Sigmoid colon (tissue), 4 donors: Measurements from ENCODE around the gene RCAN1.

Source experiments
- EP300 ChIP-seq, 4 donors: sonication (generic); formaldehyde crosslinking; IDR thresholded peaks; one replicate each; pipeline ENCODE4 v1.6.1; 2017; ENCODE audit warnings: antibody characterized with exemption in 4 of 4
- POLR2A ChIP-seq, 2 donors: fragments of 450-650 bp; IDR thresholded peaks; one replicate each; pipeline ENCODE4 v1.6.1; 2016; ENCODE audit warnings: antibody characterized with exemption in 2 of 2, mild to moderate bottlenecking in 2 of 2, moderate library complexity in 2 of 2
- POLR2AphosphoS5 ChIP-seq, 4 donors: sonication (generic); formaldehyde crosslinking; IDR thresholded peaks; one replicate each; pipeline ENCODE4 v1.6.1; 2017; ENCODE audit warnings: antibody characterized with exemption in 4 of 4
- TF ChIP-seq, protein P1 (sequence below), 4 experiments: fragments of 450-650 bp in 3 of 4; fragments of 200-600 bp in 1 of 4; IDR thresholded peaks; one replicate each; pipeline ENCODE4 v1.5.1; 2016 to 2019; ENCODE audit warnings: antibody characterized with exemption in 4 of 4, mild to moderate bottlenecking in 3 of 4, moderate library complexity in 2 of 4

DNA sequence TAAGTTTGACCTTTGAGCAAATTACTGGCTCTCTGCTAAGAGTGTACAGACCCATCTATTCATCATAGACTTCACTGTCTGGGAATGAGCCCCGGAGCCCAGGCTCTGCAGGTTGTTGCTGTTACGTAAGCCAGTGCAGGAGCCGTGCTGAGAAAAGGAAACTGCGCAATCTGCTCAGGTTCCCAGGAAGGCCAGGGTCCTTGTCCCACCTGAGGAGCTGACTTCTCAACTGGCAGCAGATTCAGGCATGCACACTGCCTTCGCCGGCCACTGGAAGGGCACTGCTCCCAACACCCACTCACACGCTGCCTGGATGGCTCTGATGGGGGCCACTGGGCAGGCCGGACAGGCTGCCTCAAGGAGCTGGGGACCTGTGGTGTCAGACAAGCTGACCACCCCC is 19.5 kb downstream of the RCAN1 start:
- TF ChIP-seq, protein P1, sequence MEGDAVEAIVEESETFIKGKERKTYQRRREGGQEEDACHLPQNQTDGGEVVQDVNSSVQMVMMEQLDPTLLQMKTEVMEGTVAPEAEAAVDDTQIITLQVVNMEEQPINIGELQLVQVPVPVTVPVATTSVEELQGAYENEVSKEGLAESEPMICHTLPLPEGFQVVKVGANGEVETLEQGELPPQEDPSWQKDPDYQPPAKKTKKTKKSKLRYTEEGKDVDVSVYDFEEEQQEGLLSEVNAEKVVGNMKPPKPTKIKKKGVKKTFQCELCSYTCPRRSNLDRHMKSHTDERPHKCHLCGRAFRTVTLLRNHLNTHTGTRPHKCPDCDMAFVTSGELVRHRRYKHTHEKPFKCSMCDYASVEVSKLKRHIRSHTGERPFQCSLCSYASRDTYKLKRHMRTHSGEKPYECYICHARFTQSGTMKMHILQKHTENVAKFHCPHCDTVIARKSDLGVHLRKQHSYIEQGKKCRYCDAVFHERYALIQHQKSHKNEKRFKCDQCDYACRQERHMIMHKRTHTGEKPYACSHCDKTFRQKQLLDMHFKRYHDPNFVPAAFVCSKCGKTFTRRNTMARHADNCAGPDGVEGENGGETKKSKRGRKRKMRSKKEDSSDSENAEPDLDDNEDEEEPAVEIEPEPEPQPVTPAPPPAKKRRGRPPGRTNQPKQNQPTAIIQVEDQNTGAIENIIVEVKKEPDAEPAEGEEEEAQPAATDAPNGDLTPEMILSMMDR (IDR thresholded peaks at IDR 0.05) = no peak
- TF ChIP-seq EP300 (IDR thresholded peaks at IDR 0.05) (no peak), POLR2A (IDR thresholded peaks at IDR 0.05) (no peak), POLR2AphosphoS5 (IDR thresholded peaks at IDR 0.05) (peak in 1 of 4 donors; percentile 13)
